K562 (cell line): ENCODE measurements around the gene ROM1. TPM values are rescaled to one million over a fixed set of nuclear protein-coding genes. Genes with fewer than 3 reads are reported as not detected.

Experiments used
- BRD4 ChIP-seq: fragments of 200-600 bp; sonication (generic); IDR thresholded peaks from 2 replicates; pipeline ENCODE4 v1.6.1; 2017; ENCODE audit warnings: inconsistent platforms
- ETS2 ChIP-seq: IDR thresholded peaks from 2 replicates; pipeline ENCODE4 v1.6.1; 2016; ENCODE audit warnings: borderline replicate concordance, missing genetic modification characterization, mild to moderate bottlenecking, moderate library complexity, missing compliant biosample characterization; ENCODE audit not compliant: poor library complexity, severe bottlenecking
- ETV5 ChIP-seq: sonication (generic); formaldehyde crosslinking; IDR thresholded peaks from 2 replicates; pipeline ENCODE4 v1.4.0; 2020; ENCODE audit warnings: low read depth, mild to moderate bottlenecking, missing genetic modification reagents
- ETV6 ChIP-seq, 3 experiments: fragments of 150-350 bp in 1 of 3; sonication (generic) in 1 of 3; formaldehyde crosslinking in 1 of 3; IDR thresholded peaks; 2 replicates each; pipeline versions ENCODE4 v1.6.1 to v1.8.0; 2014 to 2022; ENCODE audit warnings: borderline replicate concordance in 2 of 3, low read depth in 2 of 3, antibody characterized with exemption in 1 of 3, low read length in 1 of 3, mild to moderate bottlenecking in 1 of 3, missing genetic modification reagents in 1 of 3
- HDAC2 ChIP-seq: fragments of 450-650 bp; IDR thresholded peaks from 2 replicates; pipeline ENCODE4 v1.6.1; 2016; ENCODE audit warnings: mild to moderate bottlenecking
- HDAC6 ChIP-seq: IDR thresholded peaks from 2 replicates; pipeline ENCODE4 v1.6.1; 2012; ENCODE audit warnings: low read depth, mild to moderate bottlenecking, control low read depth, inconsistent platforms, low read length, moderate library complexity
- KLF13 ChIP-seq: fragments of 450-650 bp; IDR thresholded peaks from 2 replicates; pipeline ENCODE4 v1.6.1; 2016; ENCODE audit warnings: missing genetic modification characterization, low read depth, mild to moderate bottlenecking, missing compliant biosample characterization, moderate library complexity, borderline replicate concordance
- LARP7 ChIP-seq: fragments of 450-650 bp; IDR thresholded peaks from 2 replicates; pipeline ENCODE4 v1.6.1; 2016
- LEF1 ChIP-seq: fragments of 450-650 bp; IDR thresholded peaks from 2 replicates; pipeline ENCODE4 v1.6.1; 2016; ENCODE audit warnings: mild to moderate bottlenecking
- MEIS2 ChIP-seq: fragments of 450-650 bp; IDR thresholded peaks from 2 replicates; pipeline ENCODE4 v1.6.1; 2014; ENCODE audit warnings: mild to moderate bottlenecking; ENCODE audit not compliant: partially characterized antibody
- NFRKB ChIP-seq: fragments of 450-650 bp; IDR thresholded peaks from 2 replicates; pipeline ENCODE4 v1.6.1; 2016; ENCODE audit warnings: low read depth
- PHF8 ChIP-seq: fragments of 200-600 bp; sonication (generic); IDR thresholded peaks from 2 replicates; pipeline ENCODE4 v1.6.1; 2012; ENCODE audit warnings: mixed run types, mild to moderate bottlenecking, inconsistent platforms, low read length, moderate library complexity, borderline replicate concordance
- POLR2AphosphoS5 ChIP-seq: IDR thresholded peaks from 2 replicates; pipeline ENCODE4 v1.6.1; 2011; ENCODE audit warnings: mild to moderate bottlenecking, low read depth, low read length, moderate library complexity; ENCODE audit not compliant: control insufficient read depth, insufficient read depth
- POLR2G ChIP-seq: fragments of 200-400 bp; formaldehyde crosslinking; IDR thresholded peaks from 2 replicates; pipeline ENCODE4 v1.6.1; 2017; ENCODE audit warnings: low read depth, mild to moderate bottlenecking, antibody characterized with exemption, low read length, moderate library complexity
- RBBP5 ChIP-seq: fragments of 200-600 bp; sonication (generic); IDR thresholded peaks from 2 replicates; pipeline ENCODE4 v1.6.1; 2012; ENCODE audit warnings: borderline replicate concordance, mild to moderate bottlenecking, low read length, control low read depth, inconsistent platforms; ENCODE audit not compliant: insufficient read depth, poor library complexity, severe bottlenecking
- SP1 ChIP-seq: sonication (generic); formaldehyde crosslinking; IDR thresholded peaks from 2 replicates; pipeline ENCODE4 v1.8.1; 2022; ENCODE audit warnings: mild to moderate bottlenecking, missing genetic modification reagents
- TAF7 ChIP-seq: fragments of 450-650 bp; IDR thresholded peaks from 2 replicates; pipeline ENCODE4 v1.6.1; 2016; ENCODE audit warnings: missing genetic modification characterization, missing compliant biosample characterization
- ZFP30 ChIP-seq: fragments of 250-450 bp; sonication (Bioruptor Pico); IDR thresholded peaks from 2 replicates; pipeline ENCODE4 v1.8.0; 2022; ENCODE audit warnings: moderate library complexity, mild to moderate bottlenecking, inconsistent platforms, borderline replicate concordance
- ZKSCAN8 ChIP-seq: fragments of 200-800 bp; sonication (Bioruptor generic); IDR thresholded peaks from 2 replicates; pipeline ENCODE4 v1.6.1; 2016; ENCODE audit warnings: missing genetic modification characterization, missing compliant biosample characterization
- ZNF316 ChIP-seq: fragments of 450-650 bp; IDR thresholded peaks from 2 replicates; pipeline ENCODE4 v1.6.1; 2016
- ZNF408 ChIP-seq: fragments of 250-450 bp; sonication (Bioruptor Pico); IDR thresholded peaks from 2 replicates; pipeline ENCODE4 v1.4.0; 2020; ENCODE audit warnings: low read depth, mild to moderate bottlenecking, moderate library complexity
- polyA plus RNA-seq, 8 experiments: library from polyadenylated mRNA; depleted of rRNA in 4 of 8; stranded (reverse) in 5 of 8; unstranded in 3 of 8; fragments of >200 nt; fragmentation: Nextera tagmentation in 2 of 8; fragmentation: Illumina TruSeq in 1 of 8; extraction: Ambion mirVana in 2 of 8; extraction: Trizol in 1 of 8; gene quantifications; 2 replicates each; pipeline versions ENCODE4 v1.2.1 to v1.2.3, GENCODE V29; 2011 to 2014; ENCODE audit warnings: inconsistent platforms in 1 of 8, missing spikeins in 1 of 8
- total RNA-seq, 7 experiments: library from RNA; depleted of rRNA in 6 of 7; stranded (reverse); fragments of >200 nt in 6 of 7; fragmentation: Illumina TruSeq in 2 of 7; extraction: Trizol in 2 of 7; gene quantifications; 2 replicates each; pipeline versions ENCODE4 v1.2.1 to v1.2.3, GENCODE V29; 2011 to 2021; ENCODE audit warnings: low replicate concordance in 1 of 7
- TF ChIP-seq, protein P1 (sequence below): fragments of 450-650 bp; IDR thresholded peaks from 2 replicates; pipeline ENCODE4 v1.6.1; 2016
- TF ChIP-seq, protein P2 (sequence below): fragments of 250-450 bp; sonication (Bioruptor Pico); IDR thresholded peaks from 2 replicates; pipeline ENCODE4 v1.8.0; 2021; ENCODE audit warnings: borderline replicate concordance, mild to moderate bottlenecking, moderate library complexity; ENCODE audit not compliant: poor library complexity, severe bottlenecking

Gene ROM1
- total and polyA plus RNA-seq, 9 of the 15 experiments (the other 6 are each of a cell fraction or from before 2014, with no cell fraction given) = 0.75 to 4.0 (median 2.6) TPM

DNA sequence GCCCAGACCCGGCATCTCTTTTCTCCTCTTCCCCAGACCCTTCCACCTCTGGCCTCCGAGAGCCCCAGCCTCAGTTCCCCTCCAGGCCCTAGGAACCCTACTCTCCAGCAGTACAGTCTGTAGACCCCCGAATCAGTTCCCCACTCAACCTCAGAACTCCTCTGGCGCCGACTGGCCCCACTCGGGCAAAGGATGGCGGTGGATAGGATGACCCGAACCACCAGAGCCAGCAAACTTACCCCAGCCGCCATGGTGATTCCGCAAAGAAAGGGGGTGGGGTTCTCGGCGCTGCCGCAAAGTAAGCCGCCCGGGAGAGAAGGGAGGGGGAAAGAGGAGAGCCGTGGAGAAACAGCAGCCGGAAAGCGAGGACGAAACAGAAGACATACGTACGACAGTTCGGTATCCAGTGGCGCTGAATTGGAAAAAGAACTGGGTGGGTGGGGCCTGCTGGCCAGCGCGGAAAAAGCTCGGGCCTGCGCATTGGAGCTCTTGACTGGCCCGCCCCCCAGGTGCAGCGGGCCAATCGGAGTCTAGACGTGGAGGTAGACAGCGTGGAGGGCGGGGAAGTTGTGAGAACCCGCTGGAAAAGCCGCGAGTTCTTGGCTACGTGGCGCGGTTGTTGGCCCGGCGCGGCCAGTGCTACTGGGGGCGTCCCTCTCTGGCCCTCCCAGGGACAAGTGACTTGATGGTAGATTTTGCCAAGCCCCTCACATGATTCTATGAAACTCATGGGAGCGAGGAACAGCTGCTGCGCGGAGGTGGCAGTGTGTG lies 39.3 kb upstream of the ROM1 start, which contains the start of gene EEF1G (continued):
- TF ChIP-seq SP1 (CRISPR knock-in tag) (peak; percentile 93), LARP7 (0 out of 2 replicates have a peak, but pooled peaks have one; percentile 56), ETS2 (tag) (no peak), MEIS2 (peak; percentile 91), ZNF316 (peak; percentile 30; the same call in 1 of the 2 replicates), RBBP5 (peak; percentile 89), PHF8 (peak; percentile 86; the same call in 1 of the 2 replicates), ZKSCAN8 (CRISPR knock-in tag) (peak; percentile 93; the same call in 1 of the 2 replicates), HDAC2 (peak; percentile 33; the same call in 1 of the 2 replicates), NFRKB (peak; percentile 87), TAF7 (tag) (peak; percentile 100), HDAC6 (no peak), LEF1 (peak; percentile 21; the same call in 1 of the 2 replicates), POLR2AphosphoS5 (peak; percentile 82; the same call in 1 of the 2 replicates), BRD4 (peak; percentile 81; the same call in 1 of the 2 replicates), POLR2G (peak; percentile 93), ZFP30 (CRISPR knock-in tag) (no peak), ETV5 (CRISPR knock-in tag) (peak; percentile 62; the same call in 1 of the 2 replicates), ETV6 (IDR thresholded peaks at IDR 0.05; ENCODE audit: borderline replicate concordance in 1 of 2, low read depth in 2 of 2, low read length in 1 of 2) (no peak), ETV6 (CRISPR knock-in tag; IDR thresholded peaks at IDR 0.05; ENCODE audit: borderline replicate concordance) (peak; percentile 16; the same call in 1 of the 2 replicates), KLF13 (tag) (peak; percentile 85), ZNF408 (CRISPR knock-in tag) (no peak)
- TF ChIP-seq, protein P1, sequence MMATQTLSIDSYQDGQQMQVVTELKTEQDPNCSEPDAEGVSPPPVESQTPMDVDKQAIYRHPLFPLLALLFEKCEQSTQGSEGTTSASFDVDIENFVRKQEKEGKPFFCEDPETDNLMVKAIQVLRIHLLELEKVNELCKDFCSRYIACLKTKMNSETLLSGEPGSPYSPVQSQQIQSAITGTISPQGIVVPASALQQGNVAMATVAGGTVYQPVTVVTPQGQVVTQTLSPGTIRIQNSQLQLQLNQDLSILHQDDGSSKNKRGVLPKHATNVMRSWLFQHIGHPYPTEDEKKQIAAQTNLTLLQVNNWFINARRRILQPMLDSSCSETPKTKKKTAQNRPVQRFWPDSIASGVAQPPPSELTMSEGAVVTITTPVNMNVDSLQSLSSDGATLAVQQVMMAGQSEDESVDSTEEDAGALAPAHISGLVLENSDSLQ = peak; percentile 86
- TF ChIP-seq, protein P2, sequence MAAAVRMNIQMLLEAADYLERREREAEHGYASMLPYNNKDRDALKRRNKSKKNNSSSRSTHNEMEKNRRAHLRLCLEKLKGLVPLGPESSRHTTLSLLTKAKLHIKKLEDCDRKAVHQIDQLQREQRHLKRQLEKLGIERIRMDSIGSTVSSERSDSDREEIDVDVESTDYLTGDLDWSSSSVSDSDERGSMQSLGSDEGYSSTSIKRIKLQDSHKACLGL (CRISPR knock-in tag) = peak; percentile 22
